C4-2B (cell line): ENCODE measurements around the gene COL4A2.

Experiments used
- H3K27ac ChIP-seq: fragments of 450-650 bp; 2 replicates; pipeline ENCODE4 v1.5.1; 2017
- CTCF ChIP-seq: fragments of 450-650 bp; conservative IDR thresholded peaks from 2 replicates; pipeline ENCODE4 v1.5.1; 2017; ENCODE audit warnings: mild to moderate bottlenecking
- ZFX ChIP-seq: fragments of 450-650 bp; IDR thresholded peaks from 2 replicates; pipeline ENCODE4 v1.6.1; 2017

The COL4A2 gene

DNA sequence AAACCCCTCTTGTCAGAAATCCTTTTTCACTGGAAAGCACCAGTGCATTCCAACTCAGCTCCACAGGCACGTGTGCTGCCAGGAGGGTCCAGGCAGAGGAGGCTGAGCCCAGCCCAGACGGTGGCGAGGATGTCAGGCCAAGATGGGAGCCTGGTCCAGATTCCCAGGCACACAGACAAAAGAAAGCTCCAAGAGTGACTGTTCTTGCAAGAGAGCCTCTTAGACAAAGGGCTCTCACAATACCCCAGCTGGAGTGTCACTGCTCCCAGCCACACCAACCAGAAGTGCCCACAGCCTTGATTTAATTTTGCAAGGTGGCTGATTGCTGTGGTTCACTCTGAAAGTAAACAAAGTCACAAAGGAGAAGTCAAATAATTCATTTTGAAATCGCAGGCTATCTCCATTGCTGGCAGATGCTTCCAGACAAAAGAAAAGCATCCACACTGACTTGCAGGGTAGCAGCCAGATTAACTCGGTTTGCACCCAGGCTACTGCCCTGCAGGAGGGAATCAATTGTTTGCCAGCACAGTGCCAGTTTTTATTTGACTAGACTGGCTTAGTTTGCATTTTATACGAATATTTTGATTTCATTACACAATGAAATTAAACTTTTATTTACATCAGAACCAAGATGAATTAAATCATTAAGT, 159.3 kb downstream of the COL4A2 start:
- TF ChIP-seq CTCF: no peak
- TF ChIP-seq ZFX: no peak
- H3K27ac ChIP-seq: no peak overlapping the region

DNA sequence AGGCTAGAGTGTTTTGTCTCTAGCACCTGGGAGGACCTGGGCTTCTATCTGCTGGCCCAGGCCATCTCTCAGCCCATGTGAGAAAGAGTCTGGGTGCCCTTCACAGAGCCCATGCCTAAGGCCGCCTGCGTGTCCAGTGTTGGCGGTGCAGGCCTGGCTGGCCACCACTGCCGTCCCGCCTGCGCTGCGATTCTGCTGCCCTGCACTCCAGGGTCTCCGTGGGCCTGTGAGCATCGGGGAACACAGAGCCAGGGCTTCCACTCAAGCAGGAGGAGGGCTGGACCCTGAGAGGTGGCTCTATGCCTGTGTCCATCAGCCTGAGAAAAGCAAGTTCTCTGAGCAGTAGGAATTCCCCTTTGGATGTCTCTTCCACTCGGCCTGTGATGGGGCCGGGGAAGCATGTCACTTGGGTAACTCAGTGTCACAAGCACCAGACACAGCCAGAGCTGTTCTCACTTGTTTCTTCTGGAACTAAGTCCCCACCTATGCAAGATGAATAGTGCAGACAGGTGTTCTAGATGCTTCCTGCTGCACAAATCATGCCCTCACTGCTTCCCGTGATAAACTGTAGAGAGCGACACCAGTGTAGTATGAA, 160.5 kb downstream of the COL4A2 start:
- no peak overlapping the region for H3K27ac ChIP-seq
- TF ChIP-seq ZFX: no peak
- TF ChIP-seq CTCF: no peak

DNA sequence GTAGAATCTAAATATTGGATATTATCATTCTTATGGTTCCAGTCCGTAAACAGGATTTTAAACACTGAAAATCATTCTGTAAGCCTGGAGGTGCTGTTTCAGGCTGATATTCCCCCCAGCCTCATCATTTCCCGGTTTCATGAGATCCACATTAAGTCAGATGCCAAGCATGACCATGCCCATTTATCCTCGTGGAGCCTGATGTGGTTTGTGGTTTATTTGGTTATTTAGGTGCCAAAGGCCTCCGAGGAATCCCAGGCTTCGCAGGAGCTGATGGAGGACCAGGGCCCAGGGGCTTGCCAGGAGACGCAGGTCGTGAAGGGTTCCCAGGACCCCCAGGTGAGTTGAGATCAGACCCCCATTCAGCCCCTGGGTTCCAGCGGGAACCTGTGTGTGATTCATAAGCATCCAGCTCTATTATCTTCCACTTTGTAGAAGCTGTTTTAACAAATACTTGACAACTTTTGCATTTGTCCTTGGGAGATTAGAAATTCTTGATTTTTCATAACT, 162.0 kb downstream of the COL4A2 start:
- TF ChIP-seq CTCF: no peak
- no peak for TF ChIP-seq ZFX
- H3K27ac ChIP-seq: no peak overlapping the region

DNA sequence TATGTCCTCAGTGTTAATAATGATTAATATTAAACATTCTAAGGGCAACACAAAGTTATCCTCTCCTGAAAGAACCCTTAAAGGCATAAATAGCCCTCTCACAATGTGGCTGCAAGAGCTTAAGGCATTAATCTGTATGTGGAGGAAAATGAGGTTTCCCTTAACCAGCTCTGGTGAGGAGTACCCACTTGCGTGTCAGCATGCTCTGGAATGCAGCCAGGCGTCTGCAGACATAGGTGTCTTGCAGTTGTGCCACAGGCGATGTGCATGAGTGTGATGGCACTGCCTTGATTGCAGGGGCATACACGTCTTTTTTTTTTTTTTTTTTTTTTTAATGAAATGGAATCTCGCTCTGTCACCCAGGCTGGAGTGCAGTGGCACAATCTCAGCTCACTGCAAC, 162.5 kb downstream of the COL4A2 start:
- no peak for TF ChIP-seq ZFX
- no peak for TF ChIP-seq CTCF

DNA sequence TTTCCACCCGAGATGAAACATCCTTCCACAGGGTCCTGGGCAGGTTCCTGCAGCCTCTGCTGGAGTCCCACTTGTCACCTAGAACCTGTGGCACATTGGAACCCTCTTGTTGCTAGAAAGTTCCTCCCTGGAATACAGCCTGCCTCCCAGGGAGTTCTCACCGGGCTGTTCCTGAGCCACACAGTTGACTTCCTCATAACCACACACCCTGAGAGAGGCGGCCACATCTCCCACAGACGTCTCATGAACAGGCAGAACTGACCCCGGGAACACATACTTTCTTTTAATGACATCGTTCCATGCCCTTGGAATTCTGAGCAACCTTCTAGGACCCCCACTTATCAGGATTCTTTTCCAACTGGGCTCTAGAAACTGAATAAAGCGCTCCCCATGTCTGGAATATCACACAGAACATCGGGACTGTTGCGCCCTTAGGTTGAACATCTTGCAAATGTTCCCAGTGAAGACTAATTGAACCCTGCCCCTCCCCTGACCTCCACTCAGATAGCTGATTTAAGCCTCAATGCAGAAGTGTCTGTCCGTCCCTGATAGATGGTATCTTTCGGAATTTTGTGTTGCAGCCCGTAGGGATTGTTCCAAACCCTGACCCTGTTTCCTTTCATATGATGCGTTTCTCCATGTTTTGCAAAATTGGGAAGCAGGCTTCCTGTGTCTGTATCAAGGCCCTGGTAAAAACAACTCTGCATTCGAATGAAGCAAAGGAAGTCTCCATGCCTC, 163.4 kb downstream of the COL4A2 start:
- TF ChIP-seq CTCF: no peak
- no peak for TF ChIP-seq ZFX
- H3K27ac ChIP-seq: no peak overlapping the region

More for the DNA sequence above, 162.5 kb downstream of the COL4A2 start:
- H3K27ac ChIP-seq: no peak overlapping the region

- H3K27ac ChIP-seq: no peak overlapping the region
- TF ChIP-seq CTCF (no peak), ZFX (no peak)
Observed at GRCh38 chr13:110471156-110471832, 164.2 kb downstream of the COL4A2 start.
